Stimulated activated CD8-positive, alpha-beta memory T cell treated with anti-CD3 and anti-CD28 coated beads, Interleukin-12 subunit alpha, Interleukin-12 subunit beta, amount 100 ng/mL, for 1 hour (primary cell): ENCODE measurements around the gene VIPR2.
"Not testable (repeated sequence)": the region's sequence is repeated elsewhere in the genome, so short reads cannot be mapped to it uniquely, and the experiment has no call there.

Experiments used
- DNase-seq: peaks from one replicate; pipeline ENCODE4 v3.0.0-alpha.2; 2020; ENCODE audit warnings: low read depth

Gene VIPR2

DNA sequence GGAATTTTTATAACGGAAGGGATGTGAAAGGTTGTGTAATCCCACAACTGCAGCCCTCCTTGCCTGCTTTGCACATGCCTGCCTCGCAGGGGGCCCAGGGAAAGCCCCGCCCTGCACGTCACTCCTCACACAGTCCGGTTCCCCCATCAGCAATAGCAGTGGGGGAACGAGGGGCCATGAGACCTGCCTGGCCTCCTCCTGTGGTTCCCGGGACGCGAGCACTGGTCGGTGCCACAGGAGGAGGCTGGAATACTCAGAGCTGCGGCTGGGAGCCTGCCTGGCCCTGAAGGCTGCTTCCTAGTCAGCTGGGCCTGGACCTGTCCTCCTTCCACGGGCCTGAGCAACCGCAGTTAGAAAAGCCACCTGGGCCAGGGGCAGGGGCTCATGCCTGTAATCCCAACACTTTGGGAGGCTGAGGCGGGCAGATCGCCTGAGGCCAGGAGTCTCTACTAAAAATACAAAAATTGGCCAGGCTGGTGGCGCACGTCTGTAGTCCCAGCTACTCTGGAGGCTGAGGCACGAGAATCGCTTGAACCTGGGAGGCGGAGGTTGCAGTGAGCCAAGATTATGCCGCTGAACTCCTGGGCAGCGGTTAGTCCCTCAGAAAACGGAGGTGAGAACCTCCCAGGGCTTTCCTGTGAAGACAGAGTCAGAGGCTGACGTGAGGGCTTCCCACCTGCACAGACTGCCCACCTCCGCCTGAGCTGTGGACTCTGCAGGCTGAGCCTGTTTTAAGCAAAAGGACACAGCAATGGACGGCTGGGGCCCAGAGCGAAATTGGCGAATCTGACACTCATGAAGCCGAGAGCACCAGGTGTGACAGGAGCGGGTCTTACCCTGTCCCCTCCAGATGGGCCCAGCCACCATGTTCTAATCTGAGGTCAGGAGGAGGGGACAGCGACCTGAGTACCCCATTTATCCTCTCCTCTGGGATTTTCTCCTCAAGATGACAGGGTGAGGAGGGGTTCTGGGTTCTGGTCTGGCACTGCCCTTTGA is 52.9 kb downstream of the VIPR2 start:
- DNase-seq = no peak

- no peak for DNase-seq
These were observed 53.6 kb downstream of the VIPR2 start for GRCh38 chr7:159091041-159091440.

DNA sequence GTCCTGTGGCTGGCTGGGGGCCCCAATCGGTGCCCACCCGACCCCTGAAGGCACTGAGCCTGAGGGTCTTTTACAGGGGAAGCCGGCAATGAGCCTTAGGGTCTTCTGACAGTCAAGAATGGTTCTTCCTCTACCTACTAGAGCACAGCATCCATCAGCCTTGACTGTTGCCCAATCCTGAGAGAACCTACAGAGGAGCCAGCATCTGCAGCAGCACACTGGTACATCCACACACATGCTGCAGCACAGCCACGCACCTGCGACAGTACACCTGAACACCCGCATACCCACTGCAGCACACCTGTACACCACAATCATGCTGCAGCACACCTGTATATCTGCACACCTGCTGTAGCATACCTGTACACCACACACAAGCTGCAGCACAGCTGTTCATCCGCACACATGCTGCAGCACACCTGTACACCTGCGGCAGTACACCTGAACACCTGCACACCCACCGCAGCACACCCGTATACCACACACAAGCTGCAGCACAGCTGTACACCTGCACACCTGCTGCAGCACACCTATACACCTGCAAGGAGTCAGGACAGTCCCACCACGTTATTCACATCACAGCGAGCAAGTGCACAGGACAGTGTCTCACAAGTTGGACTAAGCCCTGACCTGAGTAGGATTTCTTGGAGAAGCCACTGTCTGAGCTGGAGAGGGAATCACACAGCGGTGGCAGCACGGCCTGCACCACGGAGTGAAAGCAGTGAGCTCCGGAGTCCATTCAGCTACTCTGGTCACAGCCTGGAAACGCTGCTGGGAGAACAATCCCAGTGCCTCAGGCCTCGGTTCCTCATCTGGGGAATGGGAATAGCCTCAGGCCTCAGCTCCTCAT is 56.4 kb downstream of the VIPR2 start:
- no peak for DNase-seq

- no peak for DNase-seq
These were observed 58.3 kb downstream of the VIPR2 start for GRCh38 chr7:159086301-159086925.

DNA sequence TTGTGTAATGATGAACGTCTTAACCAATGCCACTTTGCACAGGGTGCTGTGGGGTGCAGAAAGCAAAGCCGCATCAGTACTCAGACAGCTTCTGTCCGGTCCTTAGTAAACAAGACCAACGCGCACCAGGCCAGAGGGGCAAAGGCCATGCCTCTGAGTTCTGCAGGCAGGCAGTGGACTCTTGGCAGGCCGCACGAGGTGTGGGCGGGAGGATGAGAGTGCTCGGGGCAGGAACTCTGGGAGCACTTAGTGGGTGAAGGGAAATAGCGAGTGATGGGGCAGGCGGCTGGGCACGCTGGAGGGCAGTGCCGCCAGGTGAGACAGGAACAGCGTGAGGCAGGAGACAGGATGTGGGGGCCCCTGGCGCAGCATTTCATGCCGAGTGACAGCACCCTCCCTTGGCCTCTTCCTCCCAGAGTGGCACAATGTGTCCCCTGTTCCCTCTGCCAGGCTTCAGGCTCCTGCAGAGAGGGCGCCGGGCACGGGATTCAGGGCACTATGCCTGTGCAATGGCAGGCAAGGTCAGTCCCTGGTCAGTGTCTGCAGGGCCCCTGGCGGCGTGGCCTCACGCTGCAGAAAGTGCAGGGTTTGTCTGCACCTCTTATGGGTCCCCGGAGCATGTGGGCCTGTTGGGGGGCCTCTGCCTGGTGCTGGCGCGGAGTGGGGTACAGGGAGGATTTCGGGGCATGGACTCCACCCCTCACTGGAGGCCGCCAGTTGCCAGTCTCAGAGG is 60.4 kb downstream of the VIPR2 start:
- no peak for DNase-seq

- no peak for DNase-seq
These were observed 61.0 kb downstream of the VIPR2 start for GRCh38 chr7:159083698-159084068.

DNA sequence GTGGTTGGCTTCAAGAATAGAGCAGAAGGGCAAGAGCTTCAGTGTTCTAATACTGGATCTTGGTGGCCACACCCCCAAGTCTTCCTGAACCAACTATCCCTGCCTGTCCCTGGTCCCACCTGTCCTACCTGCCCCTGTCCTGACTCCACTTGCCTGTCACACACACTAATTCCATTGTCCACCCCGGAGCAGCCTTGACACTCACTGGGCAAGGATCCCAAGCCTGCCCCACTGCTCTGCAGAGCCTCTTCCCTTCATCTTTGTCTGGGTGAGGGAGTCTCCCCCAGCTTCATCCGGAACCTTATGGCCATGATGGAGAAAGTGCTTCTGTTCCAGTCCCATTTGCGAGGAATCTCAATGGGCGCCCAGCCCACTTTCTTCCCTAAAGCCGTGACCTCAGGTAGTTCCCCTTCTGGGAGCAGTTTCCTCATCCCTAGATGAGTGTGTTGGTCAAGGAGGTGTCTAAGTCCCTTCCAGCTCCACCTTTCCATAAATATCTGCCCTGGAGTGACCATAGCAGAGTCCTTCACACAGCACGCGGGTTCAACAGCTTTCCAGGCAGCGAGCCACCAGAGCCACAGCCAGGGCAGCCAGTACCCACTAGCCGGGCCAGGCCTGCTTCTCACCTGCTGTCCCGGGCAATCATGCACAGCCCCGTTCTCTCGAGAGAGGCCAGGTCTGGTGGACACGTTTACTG is 61.5 kb downstream of the VIPR2 start:
- DNase-seq = no peak

DNA sequence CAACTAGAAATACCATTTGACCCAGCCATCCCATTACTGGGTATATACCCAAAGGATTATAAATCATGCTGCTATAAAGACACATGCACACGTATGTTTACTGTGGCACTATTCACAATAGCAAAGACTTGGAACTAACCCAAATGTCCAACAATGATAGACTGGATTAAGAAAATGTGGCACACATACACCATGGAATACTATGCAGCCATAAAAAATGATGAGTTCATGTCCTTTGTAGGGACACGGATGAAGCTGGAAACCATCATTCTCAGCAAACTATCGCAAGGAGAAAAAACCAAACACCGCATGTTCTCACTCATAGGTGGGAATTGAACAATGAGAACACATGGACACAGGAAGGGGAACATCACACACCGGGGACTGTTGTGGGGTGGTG is 62.6 kb downstream of the VIPR2 start:
- not testable (repeated sequence) for DNase-seq

DNA sequence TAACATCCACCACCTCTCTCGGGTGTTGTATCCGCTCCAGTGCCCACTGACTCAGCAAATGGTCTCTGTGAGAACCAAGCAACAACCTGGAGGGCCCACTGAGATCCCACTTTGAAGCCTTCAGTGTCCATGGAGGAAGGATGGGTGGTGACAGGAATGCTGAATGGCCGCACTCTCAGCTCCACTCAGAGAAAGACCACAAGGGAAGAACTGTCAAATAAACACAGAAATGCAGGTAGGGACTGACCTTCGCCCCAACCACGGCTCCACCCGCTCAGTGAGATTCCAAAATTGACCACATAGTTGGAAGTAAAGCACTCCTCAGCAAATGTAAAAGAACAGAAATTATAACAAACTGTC is 65.8 kb downstream of the VIPR2 start:
- no peak for DNase-seq

DNA sequence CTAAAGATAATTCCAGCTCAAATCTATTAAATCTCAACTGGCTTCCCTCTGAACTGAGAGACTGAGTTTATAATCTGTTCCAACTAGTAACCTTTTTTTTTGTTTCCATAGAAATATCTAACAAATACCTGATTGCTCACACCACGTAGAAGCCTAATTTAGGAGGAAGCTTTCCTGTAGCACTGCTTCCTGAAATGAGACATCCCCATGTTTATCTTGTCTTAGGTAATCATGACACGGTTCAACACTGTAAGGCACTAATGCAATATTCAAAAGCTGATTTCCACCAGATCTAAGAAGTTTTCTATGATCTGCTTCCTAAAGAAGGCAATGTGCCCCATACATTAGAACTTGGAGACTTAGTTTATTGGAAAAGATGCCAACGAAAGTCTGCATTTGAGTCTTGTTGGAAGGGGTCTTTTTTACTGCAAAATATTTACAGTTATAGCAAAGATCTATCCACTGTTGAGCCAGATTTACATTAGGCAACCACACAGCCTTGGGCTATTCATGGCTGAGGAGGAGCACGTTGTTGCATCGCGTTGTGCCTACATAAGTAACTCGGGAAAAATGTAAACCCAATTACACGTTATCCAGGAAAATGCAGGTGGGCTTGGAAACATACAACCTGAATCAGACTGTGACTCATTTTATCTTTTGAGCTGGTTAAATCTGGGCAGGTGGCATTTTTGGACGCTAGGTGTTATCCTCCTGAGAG is 66.3 kb downstream of the VIPR2 start:
- no peak for DNase-seq

DNA sequence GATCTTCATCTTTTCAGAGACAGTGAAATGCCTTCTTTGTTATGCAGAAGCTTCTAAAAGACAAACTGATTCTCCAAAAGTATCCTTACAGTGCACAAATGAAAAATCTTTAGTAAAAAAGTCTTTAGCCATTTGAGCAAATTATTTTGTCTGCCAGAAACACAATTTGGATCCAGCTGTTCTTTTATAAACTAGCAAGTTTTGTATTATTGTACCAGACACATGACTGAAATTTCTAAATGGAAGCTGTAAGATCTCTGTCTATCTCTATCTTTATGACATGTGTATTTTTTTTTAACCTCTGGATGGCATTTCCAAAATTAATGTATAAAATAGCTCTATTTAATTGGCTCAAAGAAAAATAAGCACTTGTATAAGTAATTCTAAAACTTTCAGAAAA is 68.3 kb downstream of the VIPR2 start:
- DNase-seq = no peak

GRCh38 chr7:159075563-159076238 is 69.0 kb downstream of the VIPR2 start:
- no peak for DNase-seq

GRCh38 chr7:159071260-159071659 is 73.4 kb downstream of the VIPR2 start:
- DNase-seq = no peak

GRCh38 chr7:159070431-159071148 is 74.1 kb downstream of the VIPR2 start:
- no peak for DNase-seq

DNA sequence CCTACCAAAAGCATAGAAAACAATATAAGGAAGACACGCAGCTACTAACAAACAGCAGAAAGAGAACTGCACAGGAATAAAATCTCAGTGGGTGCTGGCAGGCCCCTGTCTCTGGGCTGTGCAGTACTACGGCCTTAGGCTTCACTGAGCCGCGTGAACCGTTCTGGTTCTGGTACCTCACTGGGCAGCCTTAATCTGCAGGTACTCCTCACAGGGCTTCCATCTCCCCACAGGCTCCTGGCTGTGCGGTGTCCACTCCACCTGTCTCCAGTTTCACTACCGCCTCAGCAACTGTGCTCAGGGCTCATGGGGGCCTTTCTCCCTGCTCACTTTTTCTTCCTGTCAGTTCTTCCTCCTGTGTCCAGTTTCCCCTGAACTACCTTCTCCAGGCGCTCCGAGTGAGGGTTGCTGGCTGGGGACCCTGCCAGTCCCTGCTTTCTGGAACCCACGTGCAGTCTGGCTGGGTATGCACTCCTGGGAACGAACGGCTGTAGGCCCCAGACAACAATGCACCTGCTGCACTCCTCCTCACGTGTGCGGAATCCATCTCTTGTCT is 75.7 kb downstream of the VIPR2 start:
- no peak for DNase-seq

GRCh38 chr7:159068488-159068811 is 76.2 kb downstream of the VIPR2 start:
- DNase-seq = no peak

DNA sequence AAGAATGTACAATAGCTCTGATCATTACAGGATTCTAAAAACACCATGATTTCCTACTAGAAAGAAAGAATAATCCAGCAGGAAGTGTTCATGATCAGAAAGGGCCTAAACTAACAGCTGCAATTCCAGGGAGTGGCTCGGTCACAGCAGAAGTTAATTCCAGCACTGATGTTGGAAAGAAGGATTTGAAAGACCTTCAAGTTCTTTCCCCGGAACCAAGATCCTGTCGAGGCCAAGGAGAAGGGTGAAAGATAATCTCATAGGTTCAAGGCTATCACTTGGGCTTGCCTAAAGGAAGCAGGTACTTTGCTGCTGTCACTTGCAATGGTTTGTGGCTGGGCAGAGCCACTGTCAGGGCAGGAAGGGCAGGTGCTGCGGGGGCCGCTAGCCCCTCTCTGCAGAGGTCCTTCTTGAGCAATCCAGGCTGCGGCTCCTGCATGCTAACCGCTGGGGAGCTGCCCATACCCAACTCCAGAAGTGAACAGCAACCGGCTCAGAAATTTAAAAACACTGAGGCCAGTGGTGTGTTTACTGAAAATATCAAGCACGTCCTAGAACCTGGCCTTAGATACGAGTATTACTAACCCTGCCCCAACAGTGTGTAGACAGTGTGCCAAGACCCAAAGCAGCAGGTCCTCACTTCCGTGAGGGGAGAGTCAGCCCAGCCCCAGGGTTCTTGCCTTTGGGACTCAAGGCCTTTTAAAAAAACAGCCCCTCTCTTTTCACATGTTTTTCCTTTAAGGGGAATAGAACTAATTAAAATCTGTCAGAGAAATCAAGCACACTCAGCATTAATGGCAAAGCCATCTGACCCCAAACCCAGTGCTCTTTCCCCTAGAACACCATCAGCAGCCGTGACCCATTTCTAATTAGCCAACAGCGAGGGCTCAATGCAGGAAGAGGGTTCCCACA is 76.8 kb downstream of the VIPR2 start:
- DNase-seq = no peak
